ENCODE data around the gene PRF1.

The PRF1 gene

GRCh38 chr10:70575874-70576802 is 26.4 kb downstream of the PRF1 start:
- DNase-seq = peak; percentile 99

- DNase-seq = peak; percentile 52
Observed at GRCh38 chr10:70575486-70575873, 27.1 kb downstream of the PRF1 start.

- DNase-seq = peak; percentile 50
Observed at GRCh38 chr10:70573599-70574506, 28.7 kb downstream of the PRF1 start.

GRCh38 chr10:70571636-70572439 is 30.7 kb downstream of the PRF1 start:
- peak; percentile 21 for DNase-seq

- no peak for DNase-seq
Observed at GRCh38 chr10:70571236-70571635, 31.3 kb downstream of the PRF1 start.

GRCh38 chr10:70568781-70569495 is 33.6 kb downstream of the PRF1 start:
- no peak for DNase-seq

- DNase-seq = no peak
Observed at GRCh38 chr10:70568113-70568512, 34.4 kb downstream of the PRF1 start.

- no peak for DNase-seq
Observed at GRCh38 chr10:70567603-70568002, 34.9 kb downstream of the PRF1 start.

GRCh38 chr10:70566515-70567290 is 35.8 kb downstream of the PRF1 start:
- DNase-seq = no peak

GRCh38 chr10:70565556-70566514 is 36.7 kb downstream of the PRF1 start:
- peak; percentile 57 for DNase-seq

GRCh38 chr10:70564901-70565351 is 37.6 kb downstream of the PRF1 start:
- DNase-seq = peak; percentile 47

GRCh38 chr10:70564113-70564725 is 38.3 kb downstream of the PRF1 start:
- DNase-seq = no peak

- DNase-seq = no peak
Observed at GRCh38 chr10:70563230-70563629, 39.3 kb downstream of the PRF1 start.

GRCh38 chr10:70562036-70562755 is 40.3 kb downstream of the PRF1 start:
- no peak for DNase-seq

- DNase-seq = no peak
Observed at GRCh38 chr10:70561558-70561957, 41.0 kb downstream of the PRF1 start.

- peak; percentile 69 for DNase-seq
Observed at GRCh38 chr10:70561070-70561469, 41.5 kb downstream of the PRF1 start.

- DNase-seq = no peak
Observed at GRCh38 chr10:70560511-70560941, 42.0 kb downstream of the PRF1 start.

GRCh38 chr10:70559861-70560260 is 42.7 kb downstream of the PRF1 start:
- no peak for DNase-seq

Measured in hematopoietic multipotent progenitor cell treated with erythropoietin and hydrocortisone succinate and interleukin-3 and kit ligand, for 4 days (in vitro differentiated cells).